ENCODE measurements around the gene FBXL7. TPM values are rescaled to one million over a fixed set of nuclear protein-coding genes. Genes with fewer than 3 reads are reported as not detected.

FBXL7 gene
- total RNA-seq, 1 experiment from 2014 or later: not detected

DNA sequence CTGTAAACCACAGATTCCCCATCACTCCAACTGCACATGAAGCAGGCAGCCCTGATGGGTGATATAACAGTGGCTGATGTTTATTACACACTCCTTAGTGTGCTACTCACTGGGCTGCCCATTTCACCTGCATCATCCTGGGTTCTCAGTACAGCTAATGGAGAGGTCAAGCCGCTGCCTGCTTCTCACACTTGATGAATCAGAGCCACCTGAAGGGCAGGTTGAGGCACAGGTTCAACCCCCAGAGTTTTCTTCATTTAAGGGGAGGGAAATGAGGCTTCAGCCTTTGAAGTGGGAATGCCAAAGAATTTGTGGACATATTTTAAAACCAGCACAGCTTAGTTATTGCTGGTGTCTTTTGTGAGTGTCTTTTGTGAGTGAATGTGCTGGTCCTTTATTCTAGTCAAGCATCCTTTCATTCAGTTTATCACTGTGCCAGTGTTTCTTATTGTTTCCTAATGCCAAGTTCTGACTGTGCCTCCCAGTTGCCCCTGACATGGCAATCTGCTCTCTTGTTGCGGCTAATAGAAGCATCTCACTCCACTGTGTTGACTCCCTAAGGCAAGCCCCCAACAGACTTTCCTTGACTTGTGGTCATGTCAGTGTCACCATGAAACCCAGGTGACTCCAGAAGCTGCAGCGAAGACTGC lies 109.2 kb downstream of the FBXL7 start:
- CTCF ChIA-PET: no interaction called here
- BruUV-seq (replicated peaks): no TSS peak
- TF ChIP-seq, protein P1, sequence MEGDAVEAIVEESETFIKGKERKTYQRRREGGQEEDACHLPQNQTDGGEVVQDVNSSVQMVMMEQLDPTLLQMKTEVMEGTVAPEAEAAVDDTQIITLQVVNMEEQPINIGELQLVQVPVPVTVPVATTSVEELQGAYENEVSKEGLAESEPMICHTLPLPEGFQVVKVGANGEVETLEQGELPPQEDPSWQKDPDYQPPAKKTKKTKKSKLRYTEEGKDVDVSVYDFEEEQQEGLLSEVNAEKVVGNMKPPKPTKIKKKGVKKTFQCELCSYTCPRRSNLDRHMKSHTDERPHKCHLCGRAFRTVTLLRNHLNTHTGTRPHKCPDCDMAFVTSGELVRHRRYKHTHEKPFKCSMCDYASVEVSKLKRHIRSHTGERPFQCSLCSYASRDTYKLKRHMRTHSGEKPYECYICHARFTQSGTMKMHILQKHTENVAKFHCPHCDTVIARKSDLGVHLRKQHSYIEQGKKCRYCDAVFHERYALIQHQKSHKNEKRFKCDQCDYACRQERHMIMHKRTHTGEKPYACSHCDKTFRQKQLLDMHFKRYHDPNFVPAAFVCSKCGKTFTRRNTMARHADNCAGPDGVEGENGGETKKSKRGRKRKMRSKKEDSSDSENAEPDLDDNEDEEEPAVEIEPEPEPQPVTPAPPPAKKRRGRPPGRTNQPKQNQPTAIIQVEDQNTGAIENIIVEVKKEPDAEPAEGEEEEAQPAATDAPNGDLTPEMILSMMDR (IDR thresholded peaks at IDR 0.05): no peak
- TF ChIP-seq POLR2AphosphoS5 (IDR thresholded peaks at IDR 0.05; ENCODE audit: low read depth, low read length) (no peak), TCF7L2 (IDR thresholded peaks at IDR 0.05; ENCODE audit: low read depth, low read length) (no peak), SIN3A (IDR thresholded peaks at IDR 0.05; ENCODE audit: borderline replicate concordance, insufficient read depth, low read depth, low read length) (no peak)
- TF ChIP-seq, protein P2, sequence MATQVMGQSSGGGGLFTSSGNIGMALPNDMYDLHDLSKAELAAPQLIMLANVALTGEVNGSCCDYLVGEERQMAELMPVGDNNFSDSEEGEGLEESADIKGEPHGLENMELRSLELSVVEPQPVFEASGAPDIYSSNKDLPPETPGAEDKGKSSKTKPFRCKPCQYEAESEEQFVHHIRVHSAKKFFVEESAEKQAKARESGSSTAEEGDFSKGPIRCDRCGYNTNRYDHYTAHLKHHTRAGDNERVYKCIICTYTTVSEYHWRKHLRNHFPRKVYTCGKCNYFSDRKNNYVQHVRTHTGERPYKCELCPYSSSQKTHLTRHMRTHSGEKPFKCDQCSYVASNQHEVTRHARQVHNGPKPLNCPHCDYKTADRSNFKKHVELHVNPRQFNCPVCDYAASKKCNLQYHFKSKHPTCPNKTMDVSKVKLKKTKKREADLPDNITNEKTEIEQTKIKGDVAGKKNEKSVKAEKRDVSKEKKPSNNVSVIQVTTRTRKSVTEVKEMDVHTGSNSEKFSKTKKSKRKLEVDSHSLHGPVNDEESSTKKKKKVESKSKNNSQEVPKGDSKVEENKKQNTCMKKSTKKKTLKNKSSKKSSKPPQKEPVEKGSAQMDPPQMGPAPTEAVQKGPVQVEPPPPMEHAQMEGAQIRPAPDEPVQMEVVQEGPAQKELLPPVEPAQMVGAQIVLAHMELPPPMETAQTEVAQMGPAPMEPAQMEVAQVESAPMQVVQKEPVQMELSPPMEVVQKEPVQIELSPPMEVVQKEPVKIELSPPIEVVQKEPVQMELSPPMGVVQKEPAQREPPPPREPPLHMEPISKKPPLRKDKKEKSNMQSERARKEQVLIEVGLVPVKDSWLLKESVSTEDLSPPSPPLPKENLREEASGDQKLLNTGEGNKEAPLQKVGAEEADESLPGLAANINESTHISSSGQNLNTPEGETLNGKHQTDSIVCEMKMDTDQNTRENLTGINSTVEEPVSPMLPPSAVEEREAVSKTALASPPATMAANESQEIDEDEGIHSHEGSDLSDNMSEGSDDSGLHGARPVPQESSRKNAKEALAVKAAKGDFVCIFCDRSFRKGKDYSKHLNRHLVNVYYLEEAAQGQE (IDR thresholded peaks at IDR 0.05; ENCODE audit: insufficient read depth in 1 of 2, low read depth in 2 of 2, low read length in 1 of 2): no peak
- ATAC-seq (no peak), DNase-seq (ENCODE audit: low read depth, low spot score) (no peak)
- Histone ChIP-seq H3K4me3 (ENCODE audit: low read depth in 2 of 2, low read length in 2 of 2) (no peak overlapping the region), H3K27ac (ENCODE audit: low read length) (no peak overlapping the region), H3K9me3 (ENCODE audit: control insufficient read depth, insufficient read depth, low read depth, low read length) (no peaks in the 10 kb centered on the region), H3K27me3 (ENCODE audit: control insufficient read depth, insufficient read depth, low read length) (no peaks in the 10 kb centered on the region), H3K4me1 (ENCODE audit: control insufficient read depth, insufficient read depth, low read length) (no peaks in the 10 kb centered on the region), H3K36me3 (ENCODE audit: control insufficient read depth, insufficient read depth, low read length) (no peaks in the 10 kb centered on the region)
- intact Hi-C loops (cut with micrococcal nuclease; ENCODE audit: unreplicated experiment): no loop called here
- in situ Hi-C loops (cut with HindIII; ENCODE audit: low pct_unique_long_range_greater_than_20kb, low sequenced_read_pairs): no loop called here
- POLR2A ChIA-PET: no interaction called here

DNA sequence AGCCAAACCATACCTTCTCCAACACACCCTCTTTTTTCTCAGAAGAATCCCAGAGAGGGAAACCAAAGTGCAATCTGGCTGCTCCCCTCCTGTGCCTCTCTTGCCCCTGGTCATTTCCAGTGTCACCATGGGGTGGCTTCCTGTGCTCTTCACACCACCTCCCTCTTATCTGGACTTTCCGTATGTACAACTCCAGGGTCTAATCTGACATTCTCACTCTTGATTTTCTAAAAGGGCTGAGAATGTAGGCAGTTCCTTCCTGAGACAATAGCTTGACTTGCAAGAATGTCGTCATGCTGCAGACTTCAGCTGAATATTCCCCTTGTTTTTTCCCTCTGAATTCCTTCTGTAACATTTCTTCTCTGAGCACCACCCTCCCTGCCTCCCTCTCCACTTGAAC lies 110.2 kb downstream of the FBXL7 start:
- in situ Hi-C loops (cut with HindIII; ENCODE audit: low pct_unique_long_range_greater_than_20kb, low sequenced_read_pairs): no loop called here
- DNase-seq (ENCODE audit: low read depth, low spot score) (no peak), ATAC-seq (no peak)
- POLR2A ChIA-PET: no interaction called here
- no peaks in the 10 kb centered on the region for H3K4me1 ChIP-seq (ENCODE audit: control insufficient read depth, insufficient read depth, low read length)
- CTCF ChIA-PET: no interaction called here
- H3K36me3 ChIP-seq (ENCODE audit: control insufficient read depth, insufficient read depth, low read length): no peaks in the 10 kb centered on the region
- H3K27me3 ChIP-seq (ENCODE audit: control insufficient read depth, insufficient read depth, low read length): no peaks in the 10 kb centered on the region
- H3K27ac ChIP-seq (ENCODE audit: low read length): no peak overlapping the region
- no peaks in the 10 kb centered on the region for H3K9me3 ChIP-seq (ENCODE audit: control insufficient read depth, insufficient read depth, low read depth, low read length)
- intact Hi-C loops (cut with micrococcal nuclease; ENCODE audit: unreplicated experiment): no loop called here
- TF ChIP-seq POLR2AphosphoS5 (IDR thresholded peaks at IDR 0.05; ENCODE audit: low read depth, low read length) (no peak), TCF7L2 (IDR thresholded peaks at IDR 0.05; ENCODE audit: low read depth, low read length) (no peak), SIN3A (IDR thresholded peaks at IDR 0.05; ENCODE audit: borderline replicate concordance, insufficient read depth, low read depth, low read length) (no peak)
- TF ChIP-seq, protein P1 (IDR thresholded peaks at IDR 0.05): no peak
- TF ChIP-seq, protein P2 (IDR thresholded peaks at IDR 0.05; ENCODE audit: insufficient read depth in 1 of 2, low read depth in 2 of 2, low read length in 1 of 2): no peak
- H3K4me3 ChIP-seq (ENCODE audit: low read depth in 2 of 2, low read length in 2 of 2): no peak overlapping the region
- BruUV-seq (replicated peaks): no TSS peak

All from Panc1 (cell line).